Mammary epithelial cell (primary cell): ENCODE data around the gene WDR1.

Experiments used
- EZH2 ChIP-seq: IDR thresholded peaks from 2 replicates; pipeline ENCODE4 v1.6.1; 2012; ENCODE audit warnings: low read length, inconsistent platforms, borderline replicate concordance
- TF ChIP-seq, protein P1 (sequence below), 2 donors: IDR thresholded peaks in 1 of 2; conservative IDR thresholded peaks in 1 of 2; 2 replicates each; pipeline ENCODE4 v1.5.1; 2011 to 2012; ENCODE audit warnings: inconsistent platforms in 2 of 2, low read length in 2 of 2, mild to moderate bottlenecking in 2 of 2, control low read depth in 1 of 2, low read depth in 1 of 2; ENCODE audit not compliant: insufficient read depth in 1 of 2; ENCODE audit errors: extremely low read depth in 1 of 2

DNA sequence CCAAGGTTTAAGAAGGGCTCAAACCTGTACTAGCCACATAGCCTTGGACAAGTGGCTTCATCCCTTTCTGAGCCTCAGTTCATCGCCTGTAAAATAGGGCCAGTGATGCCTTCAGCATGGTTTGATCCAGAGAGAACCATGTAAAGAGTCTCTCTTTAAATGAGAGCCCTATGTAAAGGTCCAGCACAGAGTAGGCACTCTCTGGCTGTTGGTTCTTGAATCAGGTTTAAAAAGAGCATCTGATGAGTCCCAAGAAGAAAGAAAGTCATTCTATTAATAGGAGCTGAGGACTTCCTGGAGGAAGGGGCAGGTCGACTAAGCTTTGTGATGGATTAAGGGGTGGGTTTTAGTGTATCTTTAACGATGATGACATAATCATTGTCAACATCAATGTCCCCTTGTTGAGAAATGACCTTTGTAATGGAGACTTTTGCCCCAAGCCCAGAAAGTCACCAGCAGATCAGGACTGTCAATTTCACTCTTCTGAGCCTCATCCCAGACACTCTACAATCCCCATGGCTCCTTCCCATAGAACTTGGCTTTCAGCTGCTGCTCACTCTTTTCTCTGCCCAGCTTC is 91.3 kb downstream of the WDR1 start:
- TF ChIP-seq, protein P1, sequence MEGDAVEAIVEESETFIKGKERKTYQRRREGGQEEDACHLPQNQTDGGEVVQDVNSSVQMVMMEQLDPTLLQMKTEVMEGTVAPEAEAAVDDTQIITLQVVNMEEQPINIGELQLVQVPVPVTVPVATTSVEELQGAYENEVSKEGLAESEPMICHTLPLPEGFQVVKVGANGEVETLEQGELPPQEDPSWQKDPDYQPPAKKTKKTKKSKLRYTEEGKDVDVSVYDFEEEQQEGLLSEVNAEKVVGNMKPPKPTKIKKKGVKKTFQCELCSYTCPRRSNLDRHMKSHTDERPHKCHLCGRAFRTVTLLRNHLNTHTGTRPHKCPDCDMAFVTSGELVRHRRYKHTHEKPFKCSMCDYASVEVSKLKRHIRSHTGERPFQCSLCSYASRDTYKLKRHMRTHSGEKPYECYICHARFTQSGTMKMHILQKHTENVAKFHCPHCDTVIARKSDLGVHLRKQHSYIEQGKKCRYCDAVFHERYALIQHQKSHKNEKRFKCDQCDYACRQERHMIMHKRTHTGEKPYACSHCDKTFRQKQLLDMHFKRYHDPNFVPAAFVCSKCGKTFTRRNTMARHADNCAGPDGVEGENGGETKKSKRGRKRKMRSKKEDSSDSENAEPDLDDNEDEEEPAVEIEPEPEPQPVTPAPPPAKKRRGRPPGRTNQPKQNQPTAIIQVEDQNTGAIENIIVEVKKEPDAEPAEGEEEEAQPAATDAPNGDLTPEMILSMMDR (conservative IDR thresholded peaks at IDR 0.05 in 1 of 2, IDR thresholded peaks at IDR 0.05 in 1 of 2; ENCODE audit: extremely low read depth in 1 of 2, insufficient read depth in 1 of 2, low read depth in 1 of 2, low read length in 2 of 2): no peak
- no peak for TF ChIP-seq EZH2
